ENCODE measurements around the gene CCDC175.

GRCh38 chr14:59565087-59565486 lies 11.5 kb downstream of the CCDC175 start:
- TF ChIP-seq CTCF (IDR thresholded peaks at IDR 0.05), result no peak
- TF ChIP-seq EP300 (IDR thresholded peaks at IDR 0.05), result no peak
- TF ChIP-seq POLR2AphosphoS5 (IDR thresholded peaks at IDR 0.05), result no peak
